GM12891 (cell line): ENCODE results near the gene IQSEC3.
"Not testable (repeated sequence)": the region's sequence is repeated elsewhere in the genome, so short reads cannot be mapped to it uniquely, and the experiment has no call there.

Source experiments
- PAX5 ChIP-seq: IDR thresholded peaks from 2 replicates; pipeline ENCODE4 v1.6.1; 2011; ENCODE audit warnings: low read length, moderate library complexity, mild to moderate bottlenecking; ENCODE audit not compliant: insufficient read depth, severe bottlenecking
- POLR2A ChIP-seq: IDR thresholded peaks from 2 replicates; pipeline ENCODE4 v1.6.1; 2011; ENCODE audit warnings: low read depth, low read length, control low read depth
- POLR2AphosphoS5 ChIP-seq: IDR thresholded peaks from 2 replicates; pipeline ENCODE4 v1.6.1; 2011; ENCODE audit warnings: low read depth, low read length, control low read depth
- SPI1 ChIP-seq: IDR thresholded peaks from 2 replicates; pipeline ENCODE4 v1.6.1; 2011; ENCODE audit warnings: low read depth, low read length, control low read depth

GRCh38 chr12:133616-134232 lies 67.2 kb downstream of the IQSEC3 start:
- not testable (repeated sequence) for TF ChIP-seq SPI1, PAX5, POLR2A, POLR2AphosphoS5
